ENCODE measurements around the gene ARHGEF2.
"Not testable (repeated sequence)": the region's sequence is repeated elsewhere in the genome, so short reads cannot be mapped to it uniquely, and the experiment has no call there.

ARHGEF2 gene

GRCh38 chr1:155989242-155990004 is 11.1 kb upstream of the ARHGEF2 start:
- peak; percentile 75 for DNase-seq

- not testable (repeated sequence) for DNase-seq
These were observed 6.7 kb upstream of the ARHGEF2 start for GRCh38 chr1:155984903-155985645.

GRCh38 chr1:155984341-155984740 is 6.0 kb upstream of the ARHGEF2 start:
- DNase-seq = no peak

- DNase-seq = peak; percentile 100
These were observed 5.1 kb upstream of the ARHGEF2 start for GRCh38 chr1:155983191-155984024.

- DNase-seq = no peak
These were observed 3.8 kb upstream of the ARHGEF2 start for GRCh38 chr1:155982106-155982505.

GRCh38 chr1:155981266-155982088 is 3.1 kb upstream of the ARHGEF2 start:
- DNase-seq = peak; percentile 78

- DNase-seq = peak; percentile 50
These were observed 1.4 kb upstream of the ARHGEF2 start for GRCh38 chr1:155979597-155980343.

GRCh38 chr1:155978973-155979429 is 654 bp upstream of the ARHGEF2 start:
- DNase-seq = peak; percentile 45

GRCh38 chr1:155977690-155978324 is 540 bp downstream of the ARHGEF2 start:
- DNase-seq = no peak

- DNase-seq = no peak
These were observed 1.2 kb downstream of the ARHGEF2 start for GRCh38 chr1:155976913-155977689.

GRCh38 chr1:155976062-155976912 is 2.1 kb downstream of the ARHGEF2 start:
- peak; percentile 87 for DNase-seq

- DNase-seq = no peak
These were observed 2.8 kb downstream of the ARHGEF2 start for GRCh38 chr1:155975375-155976061.

- no peak for DNase-seq
These were observed 3.9 kb downstream of the ARHGEF2 start for GRCh38 chr1:155974208-155975115.

- no peak for DNase-seq
These were observed 4.6 kb downstream of the ARHGEF2 start for GRCh38 chr1:155973723-155974122.

- DNase-seq = no peak
These were observed 6.2 kb downstream of the ARHGEF2 start for GRCh38 chr1:155971910-155972809.

- peak; percentile 73 for DNase-seq
These were observed 7.7 kb downstream of the ARHGEF2 start for GRCh38 chr1:155970531-155971167.
